K562 (cell line): ENCODE data around the gene CABP4. TPM values are rescaled to one million over a fixed set of nuclear protein-coding genes. Genes with fewer than 3 reads are reported as not detected.

ENCODE experiments used
- CHCHD3 ChIP-seq: fragments of 250-450 bp; sonication (Bioruptor Pico); IDR thresholded peaks from 2 replicates; pipeline ENCODE4 v2.1.2; 2022; ENCODE audit warnings: mild to moderate bottlenecking
- FUS ChIP-seq: fragments of 200-400 bp; formaldehyde crosslinking; optimal IDR thresholded peaks from 2 replicates; pipeline ENCODE3; 2017; ENCODE audit warnings: low read depth, low read length
- KAT2B ChIP-seq: IDR thresholded peaks from one replicate; pipeline ENCODE4 v1.6.1; 2012; ENCODE audit warnings: low read depth, mild to moderate bottlenecking, control low read depth, inconsistent platforms, low read length, moderate library complexity
- MCM7 ChIP-seq, 2 experiments: fragments of 450-650 bp; IDR thresholded peaks; 2 replicates each; pipeline ENCODE4 v1.6.1; 2016 to 2018
- MXI1 ChIP-seq: IDR thresholded peaks from 2 replicates; pipeline ENCODE4 v1.6.1; 2011; ENCODE audit warnings: low read depth, mild to moderate bottlenecking, improper control_type of control experiment, low read length
- MYNN ChIP-seq, 2 experiments: sonication (generic); formaldehyde crosslinking in 1 of 2; IDR thresholded peaks; 2 replicates each; pipeline versions ENCODE4 v1.5.0 to v1.6.1; 2016 to 2020; ENCODE audit warnings: antibody characterized with exemption in 1 of 2, missing genetic modification reagents in 1 of 2
- POLR2A ChIP-seq: fragments of 450-650 bp; conservative IDR thresholded peaks from 2 replicates; pipeline ENCODE4 v1.6.1; 2016
- POLR2G ChIP-seq: fragments of 200-400 bp; formaldehyde crosslinking; IDR thresholded peaks from 2 replicates; pipeline ENCODE4 v1.6.1; 2017; ENCODE audit warnings: low read depth, mild to moderate bottlenecking, antibody characterized with exemption, low read length, moderate library complexity
- PTTG1 ChIP-seq: fragments of 450-650 bp; IDR thresholded peaks from 2 replicates; pipeline ENCODE4 v1.6.1; 2016; ENCODE audit warnings: low read depth, mild to moderate bottlenecking, missing genetic modification characterization, missing compliant biosample characterization
- RFX1 ChIP-seq: fragments of 450-650 bp; IDR thresholded peaks from 2 replicates; pipeline ENCODE4 v1.6.1; 2016; ENCODE audit warnings: mild to moderate bottlenecking, moderate library complexity
- SAFB2 ChIP-seq: fragments of 200-400 bp; formaldehyde crosslinking; IDR thresholded peaks from 2 replicates; pipeline ENCODE4 v1.6.1; 2018; ENCODE audit warnings: borderline replicate concordance, low read length, low read depth, moderate library complexity; ENCODE audit not compliant: severe bottlenecking
- SETDB1 ChIP-seq: IDR thresholded peaks from one replicate; pipeline ENCODE4 v1.6.1; 2012; ENCODE audit warnings: low read length, control low read depth, inconsistent platforms
- SMARCB1 ChIP-seq: IDR thresholded peaks from 2 replicates; pipeline ENCODE4 v1.6.1; 2011; ENCODE audit warnings: improper control_type of control experiment, low read depth; ENCODE audit not compliant: insufficient read length
- TGIF2 ChIP-seq: sonication (generic); formaldehyde crosslinking; IDR thresholded peaks from 2 replicates; pipeline ENCODE4 v1.8.1; 2022; ENCODE audit warnings: mild to moderate bottlenecking, missing genetic modification reagents, moderate library complexity
- ZFP36 ChIP-seq: fragments of 150-350 bp; IDR thresholded peaks from 2 replicates; pipeline ENCODE4 v1.6.1; 2018; ENCODE audit warnings: low read length, low read depth; ENCODE audit not compliant: partially characterized antibody
- ZNF12 ChIP-seq: sonication (generic); formaldehyde crosslinking; IDR thresholded peaks from 2 replicates; pipeline ENCODE4 v1.4.0; 2020; ENCODE audit warnings: mild to moderate bottlenecking, missing genetic modification reagents
- polyA plus RNA-seq, 8 experiments: library from polyadenylated mRNA; depleted of rRNA in 4 of 8; stranded (reverse) in 5 of 8; unstranded in 3 of 8; fragments of >200 nt; fragmentation: Nextera tagmentation in 2 of 8; fragmentation: Illumina TruSeq in 1 of 8; extraction: Ambion mirVana in 2 of 8; extraction: Trizol in 1 of 8; gene quantifications; 2 replicates each; pipeline versions ENCODE4 v1.2.1 to v1.2.3, GENCODE V29; 2011 to 2014; ENCODE audit warnings: inconsistent platforms in 1 of 8, missing spikeins in 1 of 8
- total RNA-seq, 7 experiments: library from RNA; depleted of rRNA in 6 of 7; stranded (reverse); fragments of >200 nt in 6 of 7; fragmentation: Illumina TruSeq in 2 of 7; extraction: Trizol in 2 of 7; gene quantifications; 2 replicates each; pipeline versions ENCODE4 v1.2.1 to v1.2.3, GENCODE V29; 2011 to 2021; ENCODE audit warnings: low replicate concordance in 1 of 7
- TF ChIP-seq, protein P1 (sequence below): fragments of 250-450 bp; sonication (Bioruptor Pico); IDR thresholded peaks from 2 replicates; pipeline ENCODE4 v1.5.0; 2022; ENCODE audit warnings: mild to moderate bottlenecking
- TF ChIP-seq, protein P2 (sequence below): fragments of 450-650 bp; formaldehyde crosslinking; conservative IDR thresholded peaks from 2 replicates; pipeline ENCODE4 v1.4.0; 2022; ENCODE audit warnings: mild to moderate bottlenecking, missing genetic modification characterization
- TF ChIP-seq, protein P3 (sequence below): sonication (generic); formaldehyde crosslinking; IDR thresholded peaks from 2 replicates; pipeline ENCODE4 v1.8.1; 2023; ENCODE audit warnings: mild to moderate bottlenecking, missing genetic modification reagents
- TF ChIP-seq, protein P4 (sequence below): fragments of 250-450 bp; sonication (Bioruptor Pico); IDR thresholded peaks from 2 replicates; pipeline ENCODE4 v1.8.0; 2021; ENCODE audit warnings: moderate library complexity, mild to moderate bottlenecking, inconsistent platforms
- TF ChIP-seq, protein P5 (sequence below): fragments of 450-650 bp; formaldehyde crosslinking; IDR thresholded peaks from 2 replicates; pipeline ENCODE4 v1.4.0; 2020; ENCODE audit warnings: mild to moderate bottlenecking

The CABP4 gene
- total and polyA plus RNA-seq, 9 of the 15 experiments (the other 6 are each of a cell fraction or from before 2014, with no cell fraction given): 0.11 TPM; not detected in 8

DNA sequence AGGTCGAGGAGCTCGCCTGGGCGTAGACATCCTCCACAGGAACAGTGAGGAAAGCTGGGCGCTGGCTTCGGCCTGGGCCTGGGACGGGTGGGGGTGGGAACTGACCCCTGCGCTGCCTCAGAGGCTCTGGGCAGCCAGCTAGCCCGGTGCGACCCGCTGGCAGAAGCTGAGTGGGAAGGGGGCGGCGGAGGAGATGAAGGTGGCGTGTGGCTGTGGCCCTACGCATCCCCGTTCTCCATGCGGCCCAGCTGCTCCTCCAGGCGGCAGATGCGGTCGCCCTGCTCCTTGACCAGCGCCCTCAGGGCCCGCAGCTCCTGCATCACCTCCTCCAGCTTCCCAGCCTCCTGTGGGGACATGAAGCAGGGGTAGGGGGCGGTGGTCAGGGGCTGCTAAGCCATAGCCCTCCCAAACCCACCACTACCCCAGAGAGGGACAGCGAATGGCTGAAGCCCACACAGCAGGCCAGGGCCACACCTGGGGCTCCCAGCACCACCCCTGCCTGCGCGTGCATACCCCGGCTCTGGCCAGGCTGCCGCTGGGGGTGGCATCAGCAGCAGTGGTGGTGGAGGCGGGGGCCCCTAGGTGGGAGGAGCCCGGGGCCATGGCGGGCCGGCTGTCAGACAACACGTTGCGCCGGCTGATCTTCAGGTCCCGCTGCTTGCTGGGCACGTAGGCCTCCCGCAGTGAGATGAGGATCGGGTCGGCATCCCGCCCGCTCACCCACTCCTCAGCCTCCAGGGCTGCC is 16.8 kb upstream of the CABP4 start (continued):
- TF ChIP-seq, protein P1, sequence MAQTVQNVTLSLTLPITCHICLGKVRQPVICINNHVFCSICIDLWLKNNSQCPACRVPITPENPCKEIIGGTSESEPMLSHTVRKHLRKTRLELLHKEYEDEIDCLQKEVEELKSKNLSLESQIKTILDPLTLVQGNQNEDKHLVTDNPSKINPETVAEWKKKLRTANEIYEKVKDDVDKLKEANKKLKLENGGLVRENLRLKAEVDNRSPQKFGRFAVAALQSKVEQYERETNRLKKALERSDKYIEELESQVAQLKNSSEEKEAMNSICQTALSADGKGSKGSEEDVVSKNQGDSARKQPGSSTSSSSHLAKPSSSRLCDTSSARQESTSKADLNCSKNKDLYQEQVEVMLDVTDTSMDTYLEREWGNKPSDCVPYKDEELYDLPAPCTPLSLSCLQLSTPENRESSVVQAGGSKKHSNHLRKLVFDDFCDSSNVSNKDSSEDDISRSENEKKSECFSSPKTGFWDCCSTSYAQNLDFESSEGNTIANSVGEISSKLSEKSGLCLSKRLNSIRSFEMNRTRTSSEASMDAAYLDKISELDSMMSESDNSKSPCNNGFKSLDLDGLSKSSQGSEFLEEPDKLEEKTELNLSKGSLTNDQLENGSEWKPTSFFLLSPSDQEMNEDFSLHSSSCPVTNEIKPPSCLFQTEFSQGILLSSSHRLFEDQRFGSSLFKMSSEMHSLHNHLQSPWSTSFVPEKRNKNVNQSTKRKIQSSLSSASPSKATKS (CRISPR knock-in tag): no peak
- no peak for TF ChIP-seq ZNF12 (CRISPR knock-in tag)
- no peak for TF ChIP-seq FUS
- no peak for TF ChIP-seq SMARCB1
- no peak for TF ChIP-seq TGIF2
- peak; percentile 24; the same call in 1 of the 2 replicates for TF ChIP-seq POLR2A
- peak; percentile 9; the same call in 1 of the 2 replicates for TF ChIP-seq MYNN (IDR thresholded peaks at IDR 0.05)
- TF ChIP-seq MYNN (CRISPR knock-in tag; IDR thresholded peaks at IDR 0.05): no peak
- TF ChIP-seq ZFP36: peak; percentile 17
- TF ChIP-seq MXI1: no peak
- TF ChIP-seq SAFB2: no peak
- TF ChIP-seq, protein P2, sequence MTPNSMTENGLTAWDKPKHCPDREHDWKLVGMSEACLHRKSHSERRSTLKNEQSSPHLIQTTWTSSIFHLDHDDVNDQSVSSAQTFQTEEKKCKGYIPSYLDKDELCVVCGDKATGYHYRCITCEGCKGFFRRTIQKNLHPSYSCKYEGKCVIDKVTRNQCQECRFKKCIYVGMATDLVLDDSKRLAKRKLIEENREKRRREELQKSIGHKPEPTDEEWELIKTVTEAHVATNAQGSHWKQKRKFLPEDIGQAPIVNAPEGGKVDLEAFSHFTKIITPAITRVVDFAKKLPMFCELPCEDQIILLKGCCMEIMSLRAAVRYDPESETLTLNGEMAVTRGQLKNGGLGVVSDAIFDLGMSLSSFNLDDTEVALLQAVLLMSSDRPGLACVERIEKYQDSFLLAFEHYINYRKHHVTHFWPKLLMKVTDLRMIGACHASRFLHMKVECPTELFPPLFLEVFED: no peak
- TF ChIP-seq SETDB1: no peak
- TF ChIP-seq PTTG1: no peak
- TF ChIP-seq, protein P3, sequence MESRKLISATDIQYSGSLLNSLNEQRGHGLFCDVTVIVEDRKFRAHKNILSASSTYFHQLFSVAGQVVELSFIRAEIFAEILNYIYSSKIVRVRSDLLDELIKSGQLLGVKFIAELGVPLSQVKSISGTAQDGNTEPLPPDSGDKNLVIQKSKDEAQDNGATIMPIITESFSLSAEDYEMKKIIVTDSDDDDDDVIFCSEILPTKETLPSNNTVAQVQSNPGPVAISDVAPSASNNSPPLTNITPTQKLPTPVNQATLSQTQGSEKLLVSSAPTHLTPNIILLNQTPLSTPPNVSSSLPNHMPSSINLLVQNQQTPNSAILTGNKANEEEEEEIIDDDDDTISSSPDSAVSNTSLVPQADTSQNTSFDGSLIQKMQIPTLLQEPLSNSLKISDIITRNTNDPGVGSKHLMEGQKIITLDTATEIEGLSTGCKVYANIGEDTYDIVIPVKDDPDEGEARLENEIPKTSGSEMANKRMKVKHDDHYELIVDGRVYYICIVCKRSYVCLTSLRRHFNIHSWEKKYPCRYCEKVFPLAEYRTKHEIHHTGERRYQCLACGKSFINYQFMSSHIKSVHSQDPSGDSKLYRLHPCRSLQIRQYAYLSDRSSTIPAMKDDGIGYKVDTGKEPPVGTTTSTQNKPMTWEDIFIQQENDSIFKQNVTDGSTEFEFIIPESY: peak; percentile 92
- no peak for TF ChIP-seq MCM7 (IDR thresholded peaks at IDR 0.05)
- no peak for TF ChIP-seq RFX1
- TF ChIP-seq, protein P4, sequence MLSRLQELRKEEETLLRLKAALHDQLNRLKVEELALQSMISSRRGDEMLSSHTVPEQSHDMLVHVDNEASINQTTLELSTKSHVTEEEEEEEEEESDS (CRISPR knock-in tag): no peak
- no peak for TF ChIP-seq KAT2B
- TF ChIP-seq POLR2G: peak; percentile 74
- TF ChIP-seq CHCHD3 (CRISPR knock-in tag): no peak
- TF ChIP-seq, protein P5, sequence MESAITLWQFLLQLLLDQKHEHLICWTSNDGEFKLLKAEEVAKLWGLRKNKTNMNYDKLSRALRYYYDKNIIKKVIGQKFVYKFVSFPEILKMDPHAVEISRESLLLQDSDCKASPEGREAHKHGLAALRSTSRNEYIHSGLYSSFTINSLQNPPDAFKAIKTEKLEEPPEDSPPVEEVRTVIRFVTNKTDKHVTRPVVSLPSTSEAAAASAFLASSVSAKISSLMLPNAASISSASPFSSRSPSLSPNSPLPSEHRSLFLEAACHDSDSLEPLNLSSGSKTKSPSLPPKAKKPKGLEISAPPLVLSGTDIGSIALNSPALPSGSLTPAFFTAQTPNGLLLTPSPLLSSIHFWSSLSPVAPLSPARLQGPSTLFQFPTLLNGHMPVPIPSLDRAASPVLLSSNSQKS: no peak
